CD4-positive, alpha-beta T cell treated with Interleukin-4 for 4 hours (primary cell): ENCODE measurements around the gene CLTC.

Experiments
- DNase-seq: peaks from one replicate; pipeline ENCODE4 v3.0.0-alpha.2; 2020

Gene CLTC

DNA sequence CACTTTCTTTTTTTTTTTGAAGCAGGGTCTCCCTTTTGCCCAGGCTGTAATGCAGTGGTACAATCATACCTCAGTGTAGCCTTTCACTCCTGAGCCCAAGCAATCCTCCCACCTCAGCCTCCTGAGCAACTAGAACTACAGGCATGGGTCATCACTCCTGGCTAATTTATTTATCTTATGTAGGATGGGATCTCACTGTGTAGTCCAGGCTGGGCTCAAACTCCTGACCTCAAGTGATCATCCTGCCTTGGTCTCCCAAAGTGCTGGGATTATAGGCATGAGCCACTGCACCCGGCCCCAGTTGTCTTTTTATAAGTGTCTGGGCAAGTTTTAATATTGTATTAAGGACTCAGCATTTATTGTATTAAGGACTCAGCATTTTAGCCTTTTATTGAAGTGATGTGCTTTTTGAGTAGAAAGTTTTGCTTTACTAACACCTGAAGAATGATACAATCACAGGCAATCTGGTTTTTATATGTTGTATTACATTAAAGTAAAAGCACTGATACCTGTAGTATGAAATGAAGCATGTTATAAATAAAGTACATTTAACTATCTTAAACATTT lies 110.7 kb downstream of the CLTC start:
- no peak for DNase-seq

- DNase-seq = no peak
Measured at GRCh38 chr17:59733697-59734096, 114.0 kb downstream of the CLTC start.

DNA sequence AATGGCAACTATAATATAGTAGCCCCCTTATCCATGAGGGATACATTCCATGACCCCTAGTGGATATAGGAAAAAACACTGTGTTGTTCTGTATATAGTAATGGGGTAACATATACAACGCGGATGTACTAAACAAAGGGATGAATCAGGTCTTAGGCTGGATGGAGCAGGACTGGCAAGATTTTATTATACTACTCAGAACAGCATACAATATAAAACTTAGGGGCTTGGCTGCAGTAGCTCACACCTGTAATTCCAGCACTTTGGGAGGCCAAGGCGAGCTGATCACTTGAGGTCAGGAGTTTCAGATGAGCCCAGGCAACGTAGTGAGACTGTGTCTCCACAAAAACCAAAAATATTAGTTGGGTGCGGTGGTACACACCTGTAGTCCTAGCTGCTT lies 114.5 kb downstream of the CLTC start:
- DNase-seq = no peak

GRCh38 chr17:59737324-59737723 lies 117.6 kb downstream of the CLTC start:
- no peak for DNase-seq

GRCh38 chr17:59743842-59744241 lies 124.1 kb downstream of the CLTC start:
- DNase-seq = no peak

DNA sequence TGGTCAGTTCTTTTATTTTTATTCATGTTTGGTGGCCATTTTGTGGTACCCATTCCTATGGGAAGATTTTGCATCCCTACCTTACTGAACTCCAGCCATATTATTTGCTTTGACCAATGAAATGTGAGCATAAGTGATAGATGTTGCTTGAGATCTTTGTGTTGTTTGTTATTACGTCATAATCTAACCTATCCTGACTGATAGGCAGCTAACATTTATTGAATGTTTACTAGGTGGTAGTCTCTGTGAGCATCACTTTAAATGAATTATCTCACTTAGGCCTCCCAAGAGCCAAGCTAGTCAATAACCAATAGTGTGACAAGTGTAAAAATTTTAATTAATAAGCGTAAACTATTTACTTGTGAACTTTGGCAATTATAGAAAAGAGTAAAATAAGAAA lies 125.3 kb downstream of the CLTC start:
- DNase-seq = no peak
